ENCODE measurements around the gene UBE2I.

- TF ChIP-seq, protein P1, sequence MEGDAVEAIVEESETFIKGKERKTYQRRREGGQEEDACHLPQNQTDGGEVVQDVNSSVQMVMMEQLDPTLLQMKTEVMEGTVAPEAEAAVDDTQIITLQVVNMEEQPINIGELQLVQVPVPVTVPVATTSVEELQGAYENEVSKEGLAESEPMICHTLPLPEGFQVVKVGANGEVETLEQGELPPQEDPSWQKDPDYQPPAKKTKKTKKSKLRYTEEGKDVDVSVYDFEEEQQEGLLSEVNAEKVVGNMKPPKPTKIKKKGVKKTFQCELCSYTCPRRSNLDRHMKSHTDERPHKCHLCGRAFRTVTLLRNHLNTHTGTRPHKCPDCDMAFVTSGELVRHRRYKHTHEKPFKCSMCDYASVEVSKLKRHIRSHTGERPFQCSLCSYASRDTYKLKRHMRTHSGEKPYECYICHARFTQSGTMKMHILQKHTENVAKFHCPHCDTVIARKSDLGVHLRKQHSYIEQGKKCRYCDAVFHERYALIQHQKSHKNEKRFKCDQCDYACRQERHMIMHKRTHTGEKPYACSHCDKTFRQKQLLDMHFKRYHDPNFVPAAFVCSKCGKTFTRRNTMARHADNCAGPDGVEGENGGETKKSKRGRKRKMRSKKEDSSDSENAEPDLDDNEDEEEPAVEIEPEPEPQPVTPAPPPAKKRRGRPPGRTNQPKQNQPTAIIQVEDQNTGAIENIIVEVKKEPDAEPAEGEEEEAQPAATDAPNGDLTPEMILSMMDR (IDR thresholded peaks at IDR 0.05), result no peak
- no peak for TF ChIP-seq POLR2A (IDR thresholded peaks at IDR 0.05)
- TF ChIP-seq POLR2AphosphoS5 (IDR thresholded peaks at IDR 0.05), result no peak
Measured at GRCh38 chr16:1366712-1367299, 57.4 kb downstream of the UBE2I start.
